Kidney glomerular epithelial cell (primary cell): ENCODE data around the gene KLHL6.

Experiments used
- DNase-seq: peaks from one replicate; lab custom pipeline; 2025; lab: John Stamatoyannopoulos, UW

Gene KLHL6

DNA sequence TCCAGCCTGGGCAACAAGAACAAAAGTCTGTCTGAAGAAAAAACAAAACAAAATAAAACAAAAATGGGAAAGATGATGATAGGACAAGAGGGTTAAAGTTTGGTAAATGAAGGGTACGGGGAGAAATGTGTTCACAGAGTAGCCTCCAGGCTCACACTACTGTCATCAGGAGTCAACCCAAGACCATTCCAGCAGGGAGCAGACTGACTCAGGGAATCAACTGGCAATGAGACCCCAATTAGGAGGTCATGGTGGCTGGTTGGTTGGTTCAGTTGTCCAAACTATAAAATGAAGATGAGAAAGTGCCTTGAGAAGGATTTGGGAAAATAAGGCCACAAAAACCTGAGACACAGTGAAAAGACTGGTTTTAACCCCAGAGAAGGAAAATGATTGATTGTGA lies 51.8 kb downstream of the KLHL6 start:
- DNase-seq, result no peak

DNA sequence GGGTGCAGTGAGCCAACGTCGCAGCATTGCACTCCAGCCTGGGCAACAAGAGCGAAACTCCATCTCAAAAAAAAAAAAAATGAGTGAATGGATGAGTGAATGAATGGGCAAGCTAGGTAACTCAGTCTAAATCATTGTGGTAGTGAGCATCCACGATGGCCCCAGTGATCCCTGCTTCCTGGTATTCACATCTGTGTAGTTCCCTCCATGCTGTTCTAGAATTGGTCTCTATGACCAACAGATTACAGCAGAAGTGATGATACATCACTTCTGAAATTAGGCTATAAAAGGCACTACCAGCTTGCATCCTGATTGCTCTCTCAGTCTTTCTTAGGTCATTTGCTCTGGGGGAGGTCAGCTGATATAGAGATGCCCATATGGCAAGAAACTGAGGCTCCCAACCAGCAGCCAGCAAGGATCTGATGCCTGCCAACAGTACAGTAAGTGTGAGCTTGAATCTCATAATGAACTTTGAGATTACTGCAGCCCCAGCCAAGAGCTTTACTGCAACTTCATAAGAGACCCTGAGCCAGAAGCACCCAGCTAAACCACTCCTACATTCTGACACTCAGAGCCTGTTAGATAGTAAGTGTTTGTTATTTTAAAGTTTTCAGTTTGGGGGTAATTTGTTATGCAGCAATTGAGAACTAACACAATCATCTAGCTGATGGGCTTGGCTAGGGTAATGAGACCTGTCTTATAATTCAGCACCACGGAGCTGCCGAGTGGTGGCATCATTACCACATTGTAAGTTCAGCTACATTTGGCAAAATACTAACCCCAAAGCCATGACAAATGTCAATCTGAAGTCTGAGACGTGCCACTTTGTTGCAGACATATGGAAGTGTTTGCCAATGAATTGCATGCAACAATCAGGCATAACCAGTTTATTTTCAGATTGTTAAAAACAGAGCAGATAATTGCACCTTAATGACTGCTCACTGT lies 53.0 kb downstream of the KLHL6 start:
- DNase-seq, result no peak

DNA sequence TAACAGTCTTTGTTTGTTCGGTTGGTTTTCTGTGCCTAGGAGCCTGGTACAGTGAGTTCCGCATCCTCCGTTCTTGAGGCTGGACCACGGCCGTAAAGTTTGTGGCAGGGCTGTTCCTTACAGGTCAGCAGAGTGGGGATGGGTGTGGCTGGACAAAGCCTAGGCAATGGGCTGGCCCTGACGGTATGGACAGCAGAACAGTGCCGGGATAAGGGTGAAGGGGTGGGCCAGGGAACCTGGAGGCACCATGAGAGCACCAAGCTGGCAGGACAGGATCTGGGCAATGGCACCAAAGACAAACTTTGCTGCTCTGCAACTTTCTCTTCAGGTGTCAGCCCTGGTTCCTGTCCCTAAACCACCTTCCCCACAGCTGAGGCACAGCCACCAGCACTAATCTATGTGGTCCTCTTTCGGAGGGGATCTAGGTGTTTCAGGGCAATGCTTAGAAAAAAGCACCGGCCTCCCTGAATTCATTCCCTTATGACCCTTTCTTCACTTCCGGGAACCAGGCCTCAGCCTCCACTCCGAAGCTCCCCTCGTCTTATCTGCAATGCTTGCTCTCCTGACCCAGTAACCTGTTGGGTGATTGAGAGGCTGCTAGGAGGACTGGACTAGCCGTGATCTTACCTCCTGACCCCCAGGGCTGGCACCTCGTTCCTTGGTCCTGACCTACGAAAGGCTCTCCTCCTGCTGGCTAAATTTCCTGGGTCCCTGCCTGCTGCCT lies 54.4 kb downstream of the KLHL6 start:
- no peak for DNase-seq

DNA sequence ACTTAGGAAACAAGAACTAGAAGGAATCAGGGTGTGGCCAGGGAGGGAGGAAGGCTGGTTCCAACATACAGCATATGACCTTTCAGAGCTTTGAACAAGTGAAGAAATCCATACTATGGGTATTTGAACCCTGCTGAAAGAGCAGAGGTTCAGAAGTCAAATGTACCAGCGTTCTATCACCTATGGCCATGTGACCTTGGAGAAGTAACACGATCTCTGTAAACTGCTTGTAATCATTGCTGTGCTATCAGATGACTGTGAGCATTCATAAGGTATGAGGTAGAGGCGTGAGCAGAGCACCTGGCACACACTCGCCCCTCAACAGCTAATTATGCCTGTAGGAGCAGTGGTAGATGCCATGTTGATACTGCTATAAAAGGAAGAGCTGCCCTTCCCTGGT lies 55.2 kb downstream of the KLHL6 start:
- no peak for DNase-seq

DNA sequence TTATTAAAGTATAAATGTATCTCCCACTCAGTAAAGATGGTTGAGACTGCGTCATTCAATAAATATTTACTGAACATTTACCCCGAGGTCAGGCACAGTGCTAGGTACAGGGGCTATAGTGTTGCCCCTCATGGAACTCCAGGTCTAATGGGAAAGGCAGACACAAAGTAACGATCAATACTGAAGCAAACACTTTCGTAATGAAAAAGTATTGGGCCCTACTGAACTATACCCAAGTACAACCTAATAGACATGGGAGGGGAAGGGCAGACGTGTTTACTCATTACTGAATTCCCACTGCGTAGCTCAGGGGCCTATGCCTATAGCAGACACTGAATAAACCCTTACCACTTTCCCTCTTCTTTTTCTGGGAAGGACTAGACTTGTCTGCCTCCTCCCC lies 56.9 kb downstream of the KLHL6 start:
- no peak for DNase-seq

DNA sequence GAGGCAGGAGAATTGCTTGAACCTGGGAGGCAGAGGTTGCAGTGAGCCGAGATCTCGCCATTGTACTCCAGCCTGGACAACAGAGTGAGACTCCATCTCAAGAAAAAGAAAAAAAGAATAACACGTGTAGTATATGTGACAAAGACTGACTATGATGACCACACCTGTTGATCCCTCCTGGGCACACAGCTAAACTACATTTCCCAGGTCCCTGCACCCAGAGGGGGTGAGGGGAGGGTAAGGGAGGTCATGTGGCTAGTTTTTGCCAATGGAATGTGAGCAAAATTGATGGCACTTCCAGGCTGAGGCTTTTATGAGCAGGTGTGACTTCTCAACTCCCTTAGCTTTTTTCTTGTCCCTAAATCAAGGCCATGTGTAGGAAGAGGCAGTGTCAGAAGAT lies 58.2 kb downstream of the KLHL6 start:
- no peak for DNase-seq

DNA sequence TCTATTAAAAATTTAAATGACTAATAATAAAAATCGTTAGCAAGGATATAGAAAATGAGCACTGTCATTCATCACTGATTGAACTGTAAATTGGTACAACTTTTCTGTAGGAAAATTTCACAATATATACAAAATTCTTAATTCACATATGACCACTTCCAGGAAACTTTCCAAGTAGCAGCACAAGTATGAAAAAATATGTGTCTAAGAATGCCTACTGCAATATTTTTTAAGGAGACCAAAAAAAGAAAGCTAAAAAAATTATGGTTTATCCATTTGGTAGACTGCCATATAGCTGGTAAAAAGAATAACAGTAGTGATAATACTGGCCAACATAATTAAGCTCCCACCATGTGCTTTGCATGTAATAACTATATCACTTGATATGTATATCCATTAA lies 59.2 kb downstream of the KLHL6 start:
- no peak for DNase-seq

DNA sequence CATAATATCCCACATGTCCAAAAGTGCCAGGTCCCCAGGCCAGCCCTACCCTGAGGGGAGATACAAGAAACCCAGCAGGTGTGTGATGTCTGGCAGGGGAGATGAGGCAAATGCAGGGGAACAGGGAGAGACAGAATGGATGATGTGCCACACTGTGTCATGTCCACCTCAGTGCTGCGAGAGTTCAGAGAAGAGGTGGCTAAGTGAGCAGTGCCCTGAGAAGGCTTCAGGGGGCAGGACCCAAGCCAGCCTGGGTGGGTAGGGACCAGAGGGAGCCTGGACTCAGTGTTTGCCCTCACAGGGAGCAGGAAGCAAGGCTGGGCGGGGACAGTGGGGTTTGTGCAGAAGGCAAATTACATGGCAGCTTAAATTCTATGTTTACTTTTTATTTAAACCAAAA lies 61.2 kb downstream of the KLHL6 start:
- no peak for DNase-seq

DNA sequence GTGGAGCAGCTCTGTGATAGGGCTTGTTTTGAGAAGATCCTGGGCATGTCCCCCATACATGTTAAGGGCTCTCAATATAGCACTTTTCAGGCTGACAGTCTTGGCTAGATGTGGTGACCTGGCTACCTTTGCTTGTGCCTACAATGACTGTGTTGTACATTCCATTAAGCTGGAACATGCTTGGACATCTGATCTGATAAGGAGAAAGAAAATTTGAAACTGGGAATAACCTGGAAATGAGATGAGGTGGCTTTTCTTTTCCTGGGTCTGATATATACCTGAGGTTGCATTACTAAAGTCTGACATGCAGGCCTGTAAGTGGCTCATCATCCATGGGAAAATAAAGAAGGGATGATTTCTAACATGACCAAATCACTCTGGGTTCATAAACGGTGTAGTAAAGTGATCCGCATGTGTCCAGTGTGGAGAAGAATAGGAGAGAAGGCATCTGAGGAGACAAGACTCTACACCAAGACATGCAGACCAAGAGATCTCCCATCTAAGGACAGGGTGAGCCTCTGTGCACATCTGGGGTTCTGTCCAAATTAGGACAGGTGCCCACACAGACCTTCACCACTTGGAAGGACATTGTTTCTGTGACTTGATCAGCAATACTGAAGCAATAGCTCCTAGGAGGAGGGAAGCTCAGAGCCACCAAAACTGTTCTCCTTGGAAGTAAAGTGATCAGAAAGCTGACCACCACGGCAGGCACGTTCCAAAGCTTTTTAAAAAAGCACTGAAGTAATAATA lies 62.0 kb downstream of the KLHL6 start:
- no peak for DNase-seq

DNA sequence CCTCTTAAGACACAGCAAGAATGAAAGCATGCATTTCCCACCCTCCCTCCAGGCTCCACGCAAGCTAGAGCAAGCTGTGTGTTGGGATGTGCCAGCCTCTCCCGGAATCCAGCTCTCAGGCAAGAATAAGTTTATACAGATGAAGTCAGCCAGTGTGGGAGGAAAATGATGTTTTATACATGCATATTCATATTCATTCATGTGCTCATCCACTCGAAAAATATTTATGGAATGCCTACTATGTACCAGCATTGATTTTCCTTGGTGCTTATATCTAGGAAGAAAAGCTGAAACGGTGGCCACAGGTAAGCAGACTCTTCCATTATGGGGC lies 62.7 kb downstream of the KLHL6 start:
- DNase-seq, result no peak

DNA sequence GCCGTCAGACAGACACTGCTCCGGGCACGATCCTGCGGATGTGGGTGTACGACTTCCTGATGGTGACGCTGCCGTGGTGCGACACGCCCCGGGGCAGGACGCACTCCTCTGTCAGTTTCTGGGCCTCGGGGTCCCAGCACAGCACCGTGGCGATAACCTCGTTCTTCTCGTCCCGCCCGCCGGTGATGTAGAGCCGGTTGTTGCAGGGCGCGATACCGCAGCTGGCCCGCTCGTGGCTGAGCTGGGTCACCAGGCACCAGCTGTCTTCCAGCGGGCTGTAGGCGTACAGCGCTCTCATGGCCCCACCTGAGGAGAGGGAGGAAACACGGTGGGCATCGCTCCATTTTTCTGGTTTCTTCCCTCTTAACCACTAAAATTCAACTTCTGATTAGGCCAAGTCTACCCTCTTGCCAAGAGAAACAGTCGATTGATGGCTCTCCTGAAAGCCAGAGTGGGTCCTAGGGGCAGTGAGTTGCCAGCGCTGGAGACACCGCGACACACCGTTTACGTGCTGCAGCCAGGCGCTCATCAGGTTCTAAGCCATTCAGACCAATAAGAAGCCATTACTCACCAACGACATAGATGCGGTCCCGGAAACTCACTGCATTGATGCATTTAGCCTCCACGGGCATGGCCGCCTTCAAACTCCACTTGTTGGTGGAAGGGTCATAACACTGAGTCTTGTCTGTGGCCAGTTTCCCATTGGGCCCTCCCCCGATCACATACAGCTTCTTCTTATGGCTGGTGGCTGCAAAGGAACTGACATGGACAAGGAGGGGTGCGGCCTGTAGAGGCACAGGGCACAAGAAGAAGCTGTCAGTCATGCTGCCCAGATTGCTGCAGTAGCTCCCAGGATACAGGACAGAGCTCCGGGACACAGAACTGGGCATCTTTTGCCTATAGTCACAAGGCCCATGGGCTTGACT lies 63.3 kb downstream of the KLHL6 start:
- DNase-seq, result no peak

DNA sequence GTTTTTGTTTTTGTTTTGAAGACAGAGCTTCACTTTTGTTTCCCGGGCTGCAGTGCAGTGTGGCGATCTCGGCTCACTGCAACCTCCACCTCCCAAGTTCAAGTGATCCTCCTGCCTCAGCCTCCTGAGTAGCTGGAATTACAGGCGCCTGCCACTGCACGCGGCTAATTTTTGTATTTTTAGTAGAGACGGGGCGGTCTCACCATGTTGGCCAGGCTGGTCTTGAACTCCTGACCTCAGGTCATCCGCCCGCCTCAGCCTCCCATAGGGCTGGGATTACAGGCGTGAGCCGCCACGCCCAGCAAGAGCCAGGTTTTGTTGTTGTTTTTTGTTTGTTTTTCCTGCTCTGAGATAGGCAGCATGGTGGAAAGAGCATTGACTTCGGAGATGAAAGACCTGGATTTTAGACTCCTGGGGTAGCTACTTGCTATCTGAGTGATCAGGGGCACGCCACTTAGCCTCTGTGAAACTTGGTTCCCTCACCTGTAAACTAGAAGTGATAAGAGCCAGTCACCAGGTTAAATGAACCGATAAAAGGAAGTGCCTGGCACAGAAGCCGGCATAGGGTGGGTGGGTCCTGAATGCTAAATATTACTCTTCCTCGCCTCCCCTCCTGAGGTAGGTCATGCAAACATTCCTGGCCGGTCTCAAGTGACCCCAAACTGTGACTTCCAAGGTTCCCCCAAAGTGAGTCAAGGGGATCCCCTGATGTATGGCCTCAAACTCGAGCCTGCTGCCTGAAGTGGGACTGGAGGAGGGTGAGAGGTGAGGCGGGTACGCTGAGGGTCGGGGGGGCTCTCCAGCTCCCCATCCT lies 64.2 kb downstream of the KLHL6 start:
- no peak for DNase-seq

DNA sequence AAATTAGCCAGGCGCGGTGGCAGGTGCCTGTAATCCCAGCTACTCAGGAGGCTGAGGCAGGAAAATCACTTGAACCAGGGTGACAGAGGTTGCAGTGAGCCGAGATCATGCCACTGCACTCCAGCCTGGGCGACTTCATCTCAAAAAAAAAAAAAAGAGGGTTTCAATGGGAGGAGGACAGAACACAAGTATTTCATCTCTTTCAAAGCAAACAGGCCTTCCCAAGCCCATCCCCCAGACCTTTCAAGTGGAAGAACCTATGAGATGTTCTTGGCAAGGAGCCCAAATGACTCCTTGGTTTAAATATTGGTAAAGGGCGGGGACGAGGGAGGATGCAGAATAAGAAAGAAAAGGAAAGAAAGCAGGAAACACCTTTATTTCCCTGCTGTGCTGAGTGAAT lies 64.9 kb downstream of the KLHL6 start:
- peak; percentile 71 for DNase-seq

DNA sequence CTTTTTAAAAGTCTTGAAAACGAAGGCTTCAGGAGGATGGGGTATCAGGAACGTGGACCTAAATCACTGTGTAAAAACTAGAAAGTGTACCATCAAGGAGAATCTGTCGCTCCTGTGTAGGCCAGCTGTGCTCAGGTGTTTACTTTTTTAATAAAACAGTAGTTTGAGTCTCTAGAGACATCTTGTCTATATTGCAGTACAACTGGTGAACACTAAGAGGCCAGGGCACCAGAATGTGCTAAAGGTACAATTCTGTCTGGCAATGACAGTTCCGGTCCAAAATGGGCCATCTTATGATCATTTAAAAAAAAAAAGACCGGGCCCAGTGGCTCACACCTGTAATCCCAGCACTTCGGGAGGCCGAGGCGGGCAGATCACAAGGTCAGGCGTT lies 65.3 kb downstream of the KLHL6 start:
- DNase-seq, result no peak

DNA sequence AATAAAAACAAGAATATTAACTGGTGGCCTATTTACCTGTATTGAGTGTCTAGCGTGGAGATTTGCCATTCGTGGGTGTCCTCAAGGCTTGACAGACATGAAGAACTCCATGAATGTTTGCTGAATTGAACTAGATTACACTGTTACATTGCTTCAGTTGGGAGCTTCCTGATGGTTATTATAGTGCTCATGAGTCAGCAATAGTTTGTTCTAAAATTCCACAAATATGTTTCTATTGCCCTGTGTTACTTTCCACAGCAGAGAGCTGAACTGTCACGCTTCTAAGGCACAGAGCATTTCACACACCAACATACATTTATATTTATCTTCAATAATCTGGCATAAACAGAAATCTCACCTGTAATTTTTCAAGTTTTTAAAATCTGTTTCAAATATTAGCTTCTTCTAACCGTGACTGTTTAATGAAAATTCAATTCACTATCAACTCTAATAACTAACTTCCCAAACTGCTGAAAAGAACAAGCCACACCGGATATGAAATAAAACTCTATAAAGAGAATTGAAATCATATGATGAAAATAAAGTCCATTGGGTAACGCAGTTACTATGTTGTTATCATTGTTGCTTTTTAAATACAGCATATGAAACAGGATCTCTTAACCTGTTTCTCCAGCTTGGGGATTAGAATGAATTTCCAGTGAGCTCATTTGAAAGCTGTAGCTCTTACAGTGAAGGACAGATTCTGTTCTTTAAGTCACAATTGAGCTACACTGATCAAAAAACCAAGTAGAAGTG lies 65.9 kb downstream of the KLHL6 start:
- no peak for DNase-seq

DNA sequence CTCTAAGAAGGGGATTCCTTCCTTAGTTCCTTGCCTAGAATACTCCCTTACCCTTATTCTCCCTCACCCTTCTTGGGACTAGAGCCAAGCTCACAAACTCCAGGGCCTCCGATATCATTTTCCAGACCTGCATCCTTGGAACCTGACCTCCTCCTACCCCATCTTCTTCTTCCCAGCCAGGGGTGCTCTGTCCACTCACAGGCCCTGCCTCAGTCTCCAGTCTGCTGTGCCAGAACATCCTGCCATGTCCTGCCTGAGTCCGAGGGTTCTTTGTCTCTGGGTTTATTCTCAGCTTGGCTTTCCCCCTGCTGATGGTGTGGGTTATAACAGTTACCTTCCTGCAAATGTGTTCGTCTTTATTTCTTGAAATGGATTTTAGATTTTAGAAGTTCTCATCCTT lies 67.2 kb downstream of the KLHL6 start:
- DNase-seq, result no peak

DNA sequence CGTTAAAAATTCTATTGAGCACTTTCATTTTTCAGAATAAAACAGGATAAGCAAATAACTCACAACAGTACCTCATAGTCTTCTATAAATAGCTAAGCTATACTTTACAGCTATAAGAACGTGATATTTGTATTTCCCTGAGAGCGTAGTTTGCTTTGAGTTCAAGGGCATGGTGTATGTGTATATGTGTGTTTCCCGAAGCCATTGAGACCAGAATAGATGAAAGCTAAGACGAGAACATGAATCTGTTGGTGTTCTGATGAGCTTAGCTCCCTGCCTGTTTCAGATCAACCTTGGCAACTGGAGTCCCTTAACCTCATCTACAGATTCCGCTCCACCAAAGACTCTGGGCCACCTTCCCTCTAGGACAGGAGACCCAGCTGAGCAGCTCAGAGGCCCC lies 67.6 kb downstream of the KLHL6 start:
- no peak for DNase-seq

DNA sequence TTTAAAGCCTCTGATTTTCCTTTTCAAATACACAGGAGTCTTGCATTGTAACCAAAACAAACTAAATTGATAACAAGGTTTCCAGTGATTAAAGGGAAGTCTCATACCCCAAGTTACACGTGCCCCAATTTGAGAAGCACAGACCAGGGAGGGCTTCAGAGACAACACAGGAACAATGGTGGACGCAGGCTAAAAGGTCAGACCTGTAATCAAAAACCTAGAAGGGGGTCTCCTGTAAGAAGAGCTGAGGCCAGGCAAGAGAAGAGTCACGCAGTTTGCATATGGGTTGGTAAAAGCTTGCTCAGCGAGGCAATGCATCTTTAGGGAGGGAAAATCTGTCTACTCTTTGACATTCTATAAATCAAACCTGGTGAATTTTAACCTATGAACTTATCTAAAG lies 68.5 kb downstream of the KLHL6 start:
- DNase-seq, result no peak

DNA sequence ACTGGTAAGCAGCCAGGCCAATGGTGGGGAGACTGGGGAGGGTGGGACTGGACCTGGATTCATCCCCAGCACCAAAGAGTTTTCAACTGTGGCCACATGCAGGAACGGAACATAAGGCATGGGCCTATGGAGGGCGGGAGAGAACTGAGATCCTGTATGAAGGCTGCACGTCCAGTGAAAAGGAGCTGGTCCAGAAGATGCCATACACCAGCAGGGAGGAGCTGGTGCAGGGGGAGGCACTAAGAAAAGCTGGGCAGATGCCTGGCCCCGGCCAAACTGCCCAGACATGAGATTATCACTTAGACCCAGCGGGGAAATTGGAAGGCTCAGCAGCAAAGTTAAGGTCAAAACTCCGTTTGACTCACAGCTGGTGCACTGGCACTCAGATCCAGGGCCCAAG lies 69.0 kb downstream of the KLHL6 start:
- DNase-seq, result no peak

DNA sequence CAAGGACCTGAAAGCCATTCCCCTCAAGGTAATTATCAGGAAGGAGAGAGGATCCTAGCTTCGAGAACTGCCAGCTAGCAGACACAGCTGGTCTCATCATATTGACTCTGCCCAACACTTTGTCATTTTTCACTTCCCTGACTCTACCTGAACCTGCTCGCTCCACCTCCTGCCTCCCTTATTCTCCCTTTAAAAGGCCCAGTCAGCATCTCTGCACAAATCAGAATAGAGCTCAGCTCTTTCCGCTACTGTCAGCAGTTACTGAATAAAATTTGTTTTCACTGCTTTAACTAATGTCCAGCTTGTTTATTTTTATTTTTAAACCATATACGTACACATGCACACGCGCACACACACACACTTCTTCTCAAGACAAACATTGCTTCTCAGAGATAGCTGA lies 69.9 kb downstream of the KLHL6 start:
- DNase-seq, result no peak
